Lung (tissue), 12 donors: ENCODE measurements around the gene NDC1. TPM values are rescaled to one million over a fixed set of nuclear protein-coding genes. Genes with fewer than 3 reads are reported as not detected.

ENCODE experiments used
- ATAC-seq: fragments of 200-7000 bp; cut with Tn5 transposase; one replicate; pipeline ENCODE4 v1.9.1; 2020; ENCODE audit warnings: moderate number of reproducible peaks; ENCODE audit not compliant: insufficient read depth, low FRiP score
- DNase-seq, 3 donors: peaks; one replicate each; pipeline ENCODE4 v3.0.0-alpha.2; 2013 to 2017
- H3K27ac ChIP-seq, 2 donors: one replicate each; pipeline ENCODE4 v1.5.1; 2013; ENCODE audit warnings: mild to moderate bottlenecking in 2 of 2, moderate library complexity in 2 of 2, control low read depth in 1 of 2, inconsistent platforms in 1 of 2, low read depth in 1 of 2, low read length in 1 of 2
- H3K27me3 ChIP-seq, 3 donors: one replicate each; pipeline ENCODE4 v1.5.1; 2013; ENCODE audit warnings: low read length in 2 of 3; ENCODE audit not compliant: control insufficient read depth in 3 of 3, insufficient read depth in 3 of 3
- H3K36me3 ChIP-seq, 4 donors: one replicate each; pipeline ENCODE4 v1.5.1; 2013; ENCODE audit warnings: low read length in 4 of 4, mild to moderate bottlenecking in 1 of 4, moderate library complexity in 1 of 4; ENCODE audit not compliant: control insufficient read depth in 4 of 4, insufficient read depth in 4 of 4
- H3K4me1 ChIP-seq, 5 donors: one replicate each; pipeline ENCODE4 v1.5.1; 2013; ENCODE audit warnings: low read length in 5 of 5, mild to moderate bottlenecking in 2 of 5, moderate library complexity in 1 of 5; ENCODE audit not compliant: control insufficient read depth in 5 of 5, insufficient read depth in 5 of 5
- H3K4me3 ChIP-seq: one replicate; pipeline ENCODE4 v1.5.1; 2013; ENCODE audit warnings: mild to moderate bottlenecking, control low read depth, moderate library complexity
- H3K9ac ChIP-seq, 2 donors: one replicate each; pipeline ENCODE4 v1.5.1; 2013; ENCODE audit warnings: low read length in 2 of 2, control low read depth in 1 of 2; ENCODE audit not compliant: insufficient read depth in 1 of 2
- H3K9me3 ChIP-seq, 4 donors: one replicate each; pipeline ENCODE4 v1.5.1; 2013; ENCODE audit warnings: low read length in 3 of 4, mild to moderate bottlenecking in 1 of 4, moderate library complexity in 1 of 4; ENCODE audit not compliant: control insufficient read depth in 4 of 4, insufficient read depth in 3 of 4
- WGBS, 2 donors: extraction: QIAGEN DNeasy Blood & Tissue Kit; methylation state at CpG; one replicate each; pipeline ENCODE4 v1.1.7; 2013; 5-methylcytosine and 5-hydroxymethylcytosine counted together
- polyA plus RNA-seq, 2 donors: library from polyadenylated mRNA; stranded (reverse); fragments of 200-250 nt; gene quantifications; one replicate each; pipeline ENCODE4 v1.2.1, GENCODE V29; 2013
- total RNA-seq, 2 donors: library from RNA; depleted of rRNA in 1 of 2; stranded (reverse); fragments of >200 nt in 1 of 2; gene quantifications; one replicate each; pipeline ENCODE4 v1.2.1, GENCODE V29; 2014 to 2021
- TF ChIP-seq, protein P1 (sequence below): IDR thresholded peaks from 2 replicates; pipeline ENCODE4 v1.5.1; 2012; ENCODE audit warnings: mild to moderate bottlenecking; ENCODE audit errors: control extremely low read depth, extremely low read depth
- donor health status: control.
- donor health status: control.
- donor health status: Bipolar disorder and iron deficiency.
- donor health status: healthy.
- donor health status: DM: yes; HTN: yes; CAD: no.

The NDC1 gene
- total and polyA plus RNA-seq, 4 donors: 3.9 to 16.7 (median 7.6) TPM

DNA sequence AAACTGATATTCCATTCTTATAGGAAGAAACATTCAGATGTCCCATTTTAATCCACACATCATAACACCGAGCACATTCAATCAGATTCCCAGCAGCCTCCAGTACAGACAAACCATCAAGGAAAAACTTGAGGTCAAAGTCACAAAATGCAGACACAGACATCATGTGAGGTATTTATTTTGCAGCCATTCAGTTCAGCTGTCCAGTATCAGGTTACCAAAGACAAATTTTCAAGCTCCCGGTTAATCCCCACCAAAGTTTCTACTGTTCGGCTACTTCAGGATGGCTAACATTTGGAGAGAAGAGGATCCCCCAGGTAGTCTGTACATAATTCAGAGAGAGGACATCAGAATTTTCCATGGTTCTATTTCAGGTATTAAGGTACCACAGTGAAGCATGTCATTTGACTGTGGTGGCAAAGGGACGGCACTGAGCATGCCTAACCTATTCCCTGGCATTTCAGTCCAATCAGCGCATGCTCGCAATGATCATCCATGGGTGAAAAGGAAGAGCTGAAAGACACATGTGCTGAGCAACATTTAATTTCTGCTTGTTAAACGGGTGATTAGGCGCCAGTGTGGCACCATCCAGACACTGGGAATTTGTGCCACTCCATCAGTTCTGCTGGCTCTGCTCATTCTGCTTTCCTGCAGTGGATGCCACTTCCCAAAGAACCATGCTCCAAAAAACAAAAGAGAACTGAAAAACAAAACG, 13.6 kb upstream of the NDC1 start:
- H3K27me3 ChIP-seq: no peaks in the 10 kb centered on the region
- no peak overlapping the region for H3K4me3 ChIP-seq
- TF ChIP-seq, protein P1, sequence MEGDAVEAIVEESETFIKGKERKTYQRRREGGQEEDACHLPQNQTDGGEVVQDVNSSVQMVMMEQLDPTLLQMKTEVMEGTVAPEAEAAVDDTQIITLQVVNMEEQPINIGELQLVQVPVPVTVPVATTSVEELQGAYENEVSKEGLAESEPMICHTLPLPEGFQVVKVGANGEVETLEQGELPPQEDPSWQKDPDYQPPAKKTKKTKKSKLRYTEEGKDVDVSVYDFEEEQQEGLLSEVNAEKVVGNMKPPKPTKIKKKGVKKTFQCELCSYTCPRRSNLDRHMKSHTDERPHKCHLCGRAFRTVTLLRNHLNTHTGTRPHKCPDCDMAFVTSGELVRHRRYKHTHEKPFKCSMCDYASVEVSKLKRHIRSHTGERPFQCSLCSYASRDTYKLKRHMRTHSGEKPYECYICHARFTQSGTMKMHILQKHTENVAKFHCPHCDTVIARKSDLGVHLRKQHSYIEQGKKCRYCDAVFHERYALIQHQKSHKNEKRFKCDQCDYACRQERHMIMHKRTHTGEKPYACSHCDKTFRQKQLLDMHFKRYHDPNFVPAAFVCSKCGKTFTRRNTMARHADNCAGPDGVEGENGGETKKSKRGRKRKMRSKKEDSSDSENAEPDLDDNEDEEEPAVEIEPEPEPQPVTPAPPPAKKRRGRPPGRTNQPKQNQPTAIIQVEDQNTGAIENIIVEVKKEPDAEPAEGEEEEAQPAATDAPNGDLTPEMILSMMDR: no peak
- no peaks in the 10 kb centered on the region for H3K4me1 ChIP-seq
- 91 to 96% methylated on average over 9 of the region's 9 CpGs for WGBS, 2 donors
- no peak for DNase-seq
- no peak overlapping the region for H3K9ac ChIP-seq
- H3K9me3 ChIP-seq: peaks cover 0 to 3% (median 0%) of the 10 kb centered on the region in 4 donors
- peaks cover 6 to 37% (median 17%) of the 10 kb centered on the region in 4 donors for H3K36me3 ChIP-seq
- no peak for ATAC-seq
- no peak overlapping the region for H3K27ac ChIP-seq

DNA sequence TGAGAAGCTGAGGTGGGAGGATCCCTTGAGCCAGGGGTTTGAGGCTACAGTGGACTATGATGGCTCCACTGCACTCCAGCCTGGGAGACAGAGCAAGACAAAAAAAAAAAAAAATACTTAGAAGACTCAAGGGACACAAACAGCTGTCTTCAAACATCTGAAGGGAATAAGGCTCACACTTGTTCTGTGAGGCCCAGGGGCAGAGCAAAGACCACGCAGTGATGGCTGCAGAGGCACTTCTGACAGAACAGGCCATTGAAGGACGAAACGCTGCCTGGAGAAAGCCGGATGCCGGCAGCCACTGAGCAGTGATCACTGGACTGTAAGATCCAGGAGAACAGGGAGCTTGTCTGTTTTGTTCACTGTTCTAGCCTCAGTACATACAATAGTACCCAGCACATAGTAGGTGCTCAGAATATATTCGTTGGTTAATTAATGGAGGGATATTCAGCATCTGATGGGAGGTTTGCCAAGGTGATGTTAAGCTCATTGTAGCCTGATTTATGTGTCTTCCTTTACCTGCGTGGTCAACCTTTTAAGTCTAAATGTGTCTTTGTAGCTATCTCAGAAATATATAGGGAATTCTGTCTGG, 12.1 kb upstream of the NDC1 start:
- WGBS, 2 donors: 89 to 95% methylated on average over 7 of the region's 7 CpGs

DNA sequence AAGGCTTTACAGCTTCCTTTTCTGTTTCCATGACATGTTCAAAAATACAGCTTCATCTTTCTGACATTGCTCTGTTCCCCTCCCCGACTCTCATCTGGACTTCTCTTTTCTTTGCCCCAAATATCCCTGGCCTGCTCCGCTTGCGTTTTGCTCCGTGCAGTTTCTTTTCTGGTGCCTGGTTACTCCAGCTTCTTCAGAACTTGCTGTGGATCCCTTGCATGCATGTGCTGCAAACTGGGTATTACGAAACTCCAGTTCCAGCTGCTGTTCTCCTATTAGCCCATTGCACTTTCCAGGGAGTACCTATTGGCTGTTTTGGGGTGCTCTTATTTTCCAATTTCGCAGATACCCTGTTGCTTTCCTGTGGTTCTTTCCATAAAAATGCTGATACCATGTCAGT, 9.9 kb upstream of the NDC1 start:
- no peak for ATAC-seq
- WGBS, 2 donors: 81 to 82% methylated on average over 6 of the region's 6 CpGs

More for the DNA sequence above, 12.1 kb upstream of the NDC1 start:
- no peak overlapping the region for H3K27ac ChIP-seq
- H3K9me3 ChIP-seq: peaks cover 0 to 3% (median 0%) of the 10 kb centered on the region in 4 donors
- no peaks in the 10 kb centered on the region for H3K4me1 ChIP-seq
- ATAC-seq (no peak), DNase-seq (no peak)
- no peaks in the 10 kb centered on the region for H3K27me3 ChIP-seq
- TF ChIP-seq, protein P1: no peak
- H3K36me3 ChIP-seq: peaks cover 3 to 23% (median 11%) of the 10 kb centered on the region in 4 donors
- no peak overlapping the region for H3K9ac ChIP-seq
- H3K4me3 ChIP-seq: no peak overlapping the region

More for the DNA sequence above, 9.9 kb upstream of the NDC1 start:
- no peaks in the 10 kb centered on the region for H3K4me1 ChIP-seq
- H3K27me3 ChIP-seq: no peaks in the 10 kb centered on the region
- H3K27ac ChIP-seq: no peak overlapping the region
- H3K9ac ChIP-seq: no peak overlapping the region
- peaks cover 0 to 3% (median 0%) of the 10 kb centered on the region in 4 donors for H3K9me3 ChIP-seq
- no peak for DNase-seq
- H3K4me3 ChIP-seq: no peak overlapping the region
- TF ChIP-seq, protein P1: no peak
- H3K36me3 ChIP-seq: peaks cover 0 to 10% (median 5%) of the 10 kb centered on the region in 4 donors
